ENCODE measurements around the gene CHD3.

Gene CHD3

DNA sequence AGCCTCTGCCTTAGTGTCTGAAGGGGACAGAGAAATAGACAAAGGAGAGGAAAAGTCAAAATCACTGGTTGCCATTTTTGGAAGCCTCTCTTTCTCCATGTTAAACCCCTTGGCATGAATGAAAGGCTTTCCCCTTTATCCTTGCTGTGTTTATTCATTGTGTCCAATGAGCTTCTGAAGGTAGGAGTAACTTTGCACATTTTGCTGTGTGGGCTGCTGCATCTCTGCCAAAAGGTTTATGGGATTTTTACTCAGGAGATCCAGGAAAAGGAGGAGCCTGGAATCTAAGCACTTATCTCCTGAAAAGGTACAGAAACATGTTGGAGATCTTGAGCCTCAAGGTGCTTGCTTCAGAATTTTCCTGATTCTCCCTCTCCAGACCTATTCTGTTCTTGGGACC is 47.3 kb downstream of the CHD3 start:
- no peak for DNase-seq (ENCODE audit: low spot score)
- TF ChIP-seq, protein P1, sequence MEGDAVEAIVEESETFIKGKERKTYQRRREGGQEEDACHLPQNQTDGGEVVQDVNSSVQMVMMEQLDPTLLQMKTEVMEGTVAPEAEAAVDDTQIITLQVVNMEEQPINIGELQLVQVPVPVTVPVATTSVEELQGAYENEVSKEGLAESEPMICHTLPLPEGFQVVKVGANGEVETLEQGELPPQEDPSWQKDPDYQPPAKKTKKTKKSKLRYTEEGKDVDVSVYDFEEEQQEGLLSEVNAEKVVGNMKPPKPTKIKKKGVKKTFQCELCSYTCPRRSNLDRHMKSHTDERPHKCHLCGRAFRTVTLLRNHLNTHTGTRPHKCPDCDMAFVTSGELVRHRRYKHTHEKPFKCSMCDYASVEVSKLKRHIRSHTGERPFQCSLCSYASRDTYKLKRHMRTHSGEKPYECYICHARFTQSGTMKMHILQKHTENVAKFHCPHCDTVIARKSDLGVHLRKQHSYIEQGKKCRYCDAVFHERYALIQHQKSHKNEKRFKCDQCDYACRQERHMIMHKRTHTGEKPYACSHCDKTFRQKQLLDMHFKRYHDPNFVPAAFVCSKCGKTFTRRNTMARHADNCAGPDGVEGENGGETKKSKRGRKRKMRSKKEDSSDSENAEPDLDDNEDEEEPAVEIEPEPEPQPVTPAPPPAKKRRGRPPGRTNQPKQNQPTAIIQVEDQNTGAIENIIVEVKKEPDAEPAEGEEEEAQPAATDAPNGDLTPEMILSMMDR (IDR thresholded peaks at IDR 0.05): no peak
- H3K4me3 ChIP-seq: no peak overlapping the region
- H3K27ac ChIP-seq: no peak overlapping the region

DNA sequence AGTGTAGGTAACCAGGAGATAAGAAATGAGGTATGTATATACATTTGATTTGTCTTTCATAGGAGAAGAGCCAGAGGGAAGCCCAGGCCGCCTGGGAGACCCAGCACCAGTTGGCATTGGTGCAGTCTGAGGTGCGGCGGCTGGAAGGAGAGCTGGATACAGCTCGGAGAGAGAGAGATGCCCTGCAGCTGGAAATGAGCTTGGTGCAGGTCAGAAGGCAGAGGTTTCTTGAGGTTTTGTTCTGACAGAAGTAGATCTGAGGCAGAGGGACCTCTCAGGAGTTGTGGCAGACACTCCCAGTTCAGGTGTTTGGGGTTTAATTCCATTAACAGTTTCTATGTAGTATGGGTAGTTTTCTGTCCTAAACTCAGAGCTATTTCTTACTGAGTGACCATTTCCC is 51.4 kb downstream of the CHD3 start:
- no peak for DNase-seq (ENCODE audit: low spot score)

DNA sequence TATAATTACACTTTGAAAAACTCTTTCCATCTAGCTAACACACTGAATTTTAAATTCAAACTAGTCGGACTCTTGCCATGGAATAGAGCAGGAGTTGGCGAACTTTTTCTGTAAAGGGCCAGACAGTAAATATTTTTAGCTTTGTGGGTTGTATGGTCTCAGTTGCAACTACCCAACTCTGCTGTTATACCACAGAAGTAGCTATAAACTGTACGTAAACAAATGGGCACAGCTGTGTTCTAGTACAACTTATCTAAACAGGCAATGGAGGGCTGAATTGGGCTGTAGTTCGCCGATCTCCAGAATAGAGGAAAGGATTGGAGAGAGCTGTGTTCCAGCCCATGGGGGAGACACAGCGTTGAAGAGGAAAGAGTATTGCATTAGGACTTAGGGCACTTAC is 52.2 kb downstream of the CHD3 start:
- H3K27ac ChIP-seq: no peak overlapping the region
- TF ChIP-seq, protein P1 (IDR thresholded peaks at IDR 0.05): no peak
- DNase-seq (ENCODE audit: low spot score): no peak
- H3K4me3 ChIP-seq: no peak overlapping the region

More for the DNA sequence above, 51.4 kb downstream of the CHD3 start:
- TF ChIP-seq, protein P1 (IDR thresholded peaks at IDR 0.05): no peak
- H3K27ac ChIP-seq: no peak overlapping the region
- H3K4me3 ChIP-seq: no peak overlapping the region

DNA sequence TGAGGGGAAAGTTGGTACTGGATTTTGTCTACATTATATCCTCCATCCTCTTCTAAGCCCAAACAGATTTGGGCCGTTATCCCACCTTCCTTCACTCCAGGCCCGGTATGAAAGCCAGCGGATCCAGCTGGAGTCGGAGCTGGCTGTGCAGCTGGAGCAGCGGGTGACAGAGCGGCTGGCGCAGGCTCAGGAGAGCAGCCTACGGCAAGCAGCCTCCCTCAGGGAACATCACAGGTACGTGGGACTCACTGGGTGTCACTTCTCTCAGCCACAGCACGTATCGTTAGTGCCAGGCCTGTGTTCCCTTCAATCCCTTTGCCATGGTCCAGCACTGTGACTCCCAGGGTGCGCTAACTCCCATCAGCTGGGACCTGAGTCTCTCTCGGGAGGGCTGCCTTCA is 54.7 kb downstream of the CHD3 start:
- no peak for DNase-seq (ENCODE audit: low spot score)
- H3K4me3 ChIP-seq: no peak overlapping the region
- TF ChIP-seq, protein P1 (IDR thresholded peaks at IDR 0.05): no peak
- H3K27ac ChIP-seq: no peak overlapping the region

DNA sequence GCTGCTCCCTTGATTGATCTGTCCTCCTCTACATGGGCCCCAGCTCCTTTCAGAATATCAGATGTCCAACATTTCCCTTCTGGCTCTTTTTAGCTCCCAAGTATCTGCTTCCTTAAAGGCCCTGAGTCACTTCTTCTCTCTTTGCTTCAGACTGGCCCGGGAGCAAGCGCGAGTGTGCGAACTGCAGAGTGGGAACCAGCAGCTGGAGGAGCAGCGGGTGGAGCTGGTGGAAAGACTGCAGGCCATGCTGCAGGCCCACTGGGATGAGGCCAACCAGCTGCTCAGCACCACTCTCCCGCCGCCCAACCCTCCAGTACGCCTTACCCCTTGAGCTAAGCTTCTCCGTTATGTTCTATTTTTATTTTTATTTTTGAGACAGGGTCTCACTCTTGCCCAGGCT is 55.7 kb downstream of the CHD3 start:
- H3K4me3 ChIP-seq: no peak overlapping the region
- no peak overlapping the region for H3K27ac ChIP-seq
- no peak for DNase-seq (ENCODE audit: low spot score)
- TF ChIP-seq, protein P1 (IDR thresholded peaks at IDR 0.05): no peak

DNA sequence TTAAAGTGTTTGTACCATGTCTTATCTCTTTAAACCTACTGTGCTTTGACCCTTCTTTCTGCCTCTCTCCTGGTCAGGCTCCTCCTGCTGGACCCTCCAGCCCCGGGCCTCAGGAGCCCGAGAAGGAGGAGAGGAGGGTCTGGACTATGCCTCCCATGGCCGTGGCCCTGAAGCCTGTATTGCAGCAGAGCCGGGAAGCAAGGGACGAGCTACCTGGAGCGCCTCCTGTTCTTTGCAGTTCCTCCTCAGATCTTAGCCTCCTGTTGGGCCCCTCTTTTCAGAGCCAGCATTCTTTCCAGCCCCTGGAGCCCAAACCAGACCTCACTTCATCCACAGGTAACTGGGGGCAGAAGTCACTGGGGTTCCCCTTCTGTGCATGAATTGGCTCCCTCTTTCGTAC is 57.1 kb downstream of the CHD3 start:
- no peak overlapping the region for H3K27ac ChIP-seq
- H3K4me3 ChIP-seq: no peak overlapping the region
- TF ChIP-seq, protein P1 (IDR thresholded peaks at IDR 0.05): no peak
- no peak for DNase-seq (ENCODE audit: low spot score)

DNA sequence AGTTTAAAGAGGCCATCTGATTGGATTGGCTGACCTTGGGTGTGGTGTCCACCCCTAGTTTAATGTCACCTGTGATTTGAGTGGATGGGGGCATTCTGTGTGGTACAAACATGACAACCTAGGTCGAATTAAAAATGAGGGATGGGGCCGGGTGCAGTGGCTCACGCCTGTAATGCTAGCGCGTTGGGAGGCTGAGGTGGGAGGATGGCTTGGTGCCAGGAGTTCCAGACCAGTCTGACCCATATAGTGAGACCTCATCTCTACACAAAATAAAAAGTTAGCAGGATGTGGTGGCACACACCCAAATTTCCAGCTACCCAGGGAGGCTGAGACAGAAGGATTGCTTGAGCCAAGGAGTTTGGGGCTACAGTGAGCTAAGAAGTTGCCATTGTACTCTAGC is 57.9 kb downstream of the CHD3 start:
- Histone ChIP-seq H3K4me3 (no peak overlapping the region), H3K27ac (no peak overlapping the region)
- TF ChIP-seq, protein P1 (IDR thresholded peaks at IDR 0.05): no peak
- no peak for DNase-seq (ENCODE audit: low spot score)

Data from coronary artery (tissue), 2 donors.